H9 (cell line): ENCODE measurements around the gene MB21D2. TPM values are rescaled to one million over a fixed set of nuclear protein-coding genes. Genes with fewer than 3 reads are reported as not detected.

ENCODE experiments used
- DNase-seq: peaks from one replicate; pipeline ENCODE4 v3.0.0-alpha.2; 2017
- H2AFZ ChIP-seq: one replicate; pipeline ENCODE4 v1.6.1; 2013; ENCODE audit warnings: mild to moderate bottlenecking, low read length, control low read depth, moderate library complexity
- H2AK5ac ChIP-seq: 2 replicates; pipeline ENCODE4 v1.6.1; 2013; ENCODE audit warnings: low read length, control low read depth, mixed read lengths; ENCODE audit not compliant: insufficient read length
- H2BK120ac ChIP-seq: one replicate; pipeline ENCODE4 v1.6.1; 2013; ENCODE audit warnings: low read depth, mild to moderate bottlenecking, low read length, control low read depth, inconsistent platforms; ENCODE audit not compliant: poor library complexity, severe bottlenecking
- H2BK12ac ChIP-seq: 2 replicates; pipeline ENCODE4 v1.6.1; 2013; ENCODE audit warnings: low read length, control low read depth, mixed read lengths, low read depth; ENCODE audit not compliant: insufficient read length
- H2BK15ac ChIP-seq: 2 replicates; pipeline ENCODE4 v1.6.1; 2013; ENCODE audit warnings: low read depth, low read length, control low read depth
- H2BK20ac ChIP-seq: one replicate; pipeline ENCODE4 v1.6.1; 2013; ENCODE audit warnings: low read depth, mild to moderate bottlenecking, low read length, control low read depth, inconsistent platforms; ENCODE audit not compliant: poor library complexity, severe bottlenecking
- H2BK5ac ChIP-seq: 2 replicates; pipeline ENCODE4 v1.6.1; 2013; ENCODE audit warnings: low read length, control low read depth, mixed read lengths; ENCODE audit not compliant: insufficient read length
- H3K14ac ChIP-seq: 2 replicates; pipeline ENCODE4 v1.6.1; 2013; ENCODE audit warnings: low read length, control low read depth; ENCODE audit not compliant: insufficient read depth
- H3K18ac ChIP-seq: 2 replicates; pipeline ENCODE4 v1.6.1; 2013; ENCODE audit warnings: low read depth, mild to moderate bottlenecking, mixed read lengths, low read length, control low read depth; ENCODE audit not compliant: insufficient read length
- H3K23ac ChIP-seq: 2 replicates; pipeline ENCODE4 v1.6.1; 2013; ENCODE audit warnings: low read length, control low read depth, mixed read lengths, low read depth; ENCODE audit not compliant: insufficient read length
- H3K23me2 ChIP-seq: 2 replicates; pipeline ENCODE4 v1.6.1; 2013; ENCODE audit warnings: low read depth, mild to moderate bottlenecking, mixed read lengths, low read length, control low read depth; ENCODE audit not compliant: insufficient read length, poor library complexity, severe bottlenecking
- H3K27ac ChIP-seq: 2 replicates; pipeline ENCODE4 v1.5.1; 2013; ENCODE audit warnings: low read length, control low read depth, mixed read lengths, low read depth; ENCODE audit not compliant: insufficient read length
- H3K27me3 ChIP-seq: 2 replicates; pipeline ENCODE4 v1.6.1; 2013; ENCODE audit warnings: low read length, control low read depth, inconsistent platforms; ENCODE audit not compliant: insufficient read depth
- H3K4ac ChIP-seq: 2 replicates; pipeline ENCODE4 v1.6.1; 2013; ENCODE audit warnings: low read depth, mild to moderate bottlenecking, control low read depth, inconsistent platforms, low read length, moderate library complexity
- H3K4me1 ChIP-seq: 2 replicates; pipeline ENCODE4 v1.6.1; 2013; ENCODE audit warnings: low read length, control low read depth, inconsistent platforms; ENCODE audit not compliant: insufficient read depth
- H3K4me2 ChIP-seq: 2 replicates; pipeline ENCODE4 v1.6.1; 2013; ENCODE audit warnings: low read length, control low read depth, mixed read lengths; ENCODE audit not compliant: insufficient read length, insufficient read depth
- H3K56ac ChIP-seq: 2 replicates; pipeline ENCODE4 v1.6.1; 2013; ENCODE audit warnings: low read depth, mild to moderate bottlenecking, mixed read lengths, low read length, control low read depth; ENCODE audit not compliant: insufficient read length
- H3K79me1 ChIP-seq: 2 replicates; pipeline ENCODE4 v1.6.1; 2013; ENCODE audit warnings: low read depth, mild to moderate bottlenecking, moderate library complexity, low read length, control low read depth, inconsistent platforms; ENCODE audit not compliant: insufficient read depth, poor library complexity, severe bottlenecking
- H3K79me2 ChIP-seq: 2 replicates; pipeline ENCODE4 v1.6.1; 2013; ENCODE audit warnings: low read length, control low read depth, inconsistent platforms; ENCODE audit not compliant: insufficient read depth
- H3K9ac ChIP-seq: 2 replicates; pipeline ENCODE4 v1.6.1; 2013; ENCODE audit warnings: low read length, control low read depth, mixed read lengths; ENCODE audit not compliant: insufficient read length; ENCODE audit errors: extremely low read depth
- H3K9me3 ChIP-seq: one replicate; pipeline ENCODE4 v1.6.1; 2013; ENCODE audit warnings: low read depth, low read length, inconsistent platforms; ENCODE audit not compliant: control insufficient read depth
- H3T11ph ChIP-seq: one replicate; pipeline ENCODE4 v1.6.1; 2013; ENCODE audit warnings: mild to moderate bottlenecking, low read length, control low read depth, inconsistent platforms
- H4K20me1 ChIP-seq: one replicate; pipeline ENCODE4 v1.6.1; 2013; ENCODE audit not compliant: control insufficient read depth, insufficient read length, insufficient read depth
- H4K5ac ChIP-seq: 2 replicates; pipeline ENCODE4 v1.6.1; 2013; ENCODE audit warnings: low read depth, mild to moderate bottlenecking, mixed read lengths, low read length, control low read depth; ENCODE audit not compliant: insufficient read length
- H4K8ac ChIP-seq: replicated peaks from 2 replicates; pipeline ENCODE4 v1.6.1; 2013; ENCODE audit warnings: low read length, control low read depth, mixed read lengths, low read depth; ENCODE audit not compliant: insufficient read length
- H4K91ac ChIP-seq: 2 replicates; pipeline ENCODE4 v1.6.1; 2013; ENCODE audit warnings: low read depth, mild to moderate bottlenecking, moderate library complexity, mixed read lengths, low read length, control low read depth; ENCODE audit not compliant: insufficient read length
- H3K27ac Mint-ChIP-seq, 3 experiments: 2 replicates in 2 of 3; 3 replicates in 1 of 3; pipeline ENCODE4 v1.8.0; 2020 to 2021; ENCODE audit warnings: mixed read lengths in 3 of 3, mild to moderate bottlenecking in 1 of 3, moderate library complexity in 1 of 3
- H3K27me3 Mint-ChIP-seq: 2 replicates; pipeline ENCODE4 v1.8.0; 2021; ENCODE audit warnings: low read depth, mild to moderate bottlenecking, moderate library complexity, mixed read lengths
- H3K36me3 Mint-ChIP-seq, 3 experiments: 2 replicates in 2 of 3; 3 replicates in 1 of 3; pipeline ENCODE4 v1.8.0; 2020 to 2021; ENCODE audit warnings: low read depth in 3 of 3, mixed read lengths in 3 of 3; ENCODE audit not compliant: insufficient read depth in 1 of 3
- H3K4me1 Mint-ChIP-seq, 2 experiments: 2 replicates each; pipeline ENCODE4 v1.8.0; 2020; ENCODE audit warnings: mixed read lengths in 2 of 2
- H3K4me3 Mint-ChIP-seq, 2 experiments: 2 replicates in 1 of 2; 3 replicates in 1 of 2; pipeline ENCODE4 v1.8.0; 2020 to 2021; ENCODE audit warnings: mild to moderate bottlenecking in 2 of 2, mixed read lengths in 2 of 2, moderate library complexity in 1 of 2
- H3K9me3 Mint-ChIP-seq, 2 experiments: 2 replicates in 1 of 2; 3 replicates in 1 of 2; pipeline ENCODE4 v1.8.0; 2020; ENCODE audit warnings: mild to moderate bottlenecking in 2 of 2, mixed read lengths in 2 of 2, moderate library complexity in 1 of 2
- CTCF ChIP-seq: fragments of 200-600 bp; sonication (generic); conservative IDR thresholded peaks from 3 replicates; pipeline ENCODE4 v1.8.0; 2021; ENCODE audit warnings: antibody characterized with exemption, mild to moderate bottlenecking
- WGBS: extraction: QIAGEN DNeasy Blood & Tissue Kit; methylation state at CpG from one replicate; pipeline ENCODE4 v1.1.7; 2013; ENCODE audit warnings: missing lambda C conversion rate, low lambda C conversion rate, mixed read lengths; ENCODE audit not compliant: insufficient read length; ENCODE audit errors: extremely low coverage; 5-methylcytosine and 5-hydroxymethylcytosine counted together
- total RNA-seq: library from RNA; stranded (reverse); gene quantifications from 2 replicates; pipeline ENCODE4 v1.2.1, GENCODE V29; 2021

Gene MB21D2
- total RNA-seq, 1 experiment from 2014 or later: 19.1 TPM

DNA sequence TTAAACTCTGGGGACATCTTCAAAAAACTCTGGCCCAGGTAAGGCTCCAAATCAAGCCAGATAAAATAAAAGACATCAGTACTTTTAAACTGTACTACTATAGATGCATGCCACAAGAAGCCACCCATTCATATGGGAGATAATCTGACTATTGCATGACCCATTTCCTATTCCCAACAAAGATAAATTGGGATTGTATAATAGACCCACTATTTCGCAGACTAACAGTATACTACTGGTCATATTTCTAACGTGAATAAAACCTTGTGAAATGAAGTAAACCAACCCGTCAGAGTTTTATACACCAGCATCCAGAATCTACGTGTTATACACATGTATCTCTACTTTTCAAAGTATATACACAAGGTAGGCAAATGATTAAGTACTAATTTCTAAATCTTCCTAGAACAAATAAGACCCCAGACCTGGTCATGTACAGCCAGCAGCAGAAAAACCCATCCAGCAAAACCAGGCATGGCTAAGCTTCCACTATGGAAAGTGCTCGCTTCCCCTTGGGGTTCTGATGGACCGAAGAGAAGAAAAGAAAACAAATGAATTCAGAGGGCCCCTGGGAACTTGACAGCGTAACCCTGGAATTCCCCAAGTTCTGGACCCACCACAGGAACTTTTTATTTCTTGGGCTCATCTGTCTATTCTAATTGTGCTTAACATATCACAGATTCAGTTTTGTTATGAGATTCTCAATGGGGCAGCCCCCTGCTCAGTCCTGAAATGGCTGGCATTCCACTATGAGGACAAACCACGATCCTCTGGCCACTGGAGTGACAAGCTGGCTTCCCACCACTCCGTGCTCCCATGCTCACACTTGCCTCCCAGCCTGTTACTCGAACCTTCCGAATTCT lies 69.1 kb downstream of the MB21D2 start:
- H3K4ac ChIP-seq: no peak overlapping the region
- H4K8ac ChIP-seq: no peak overlapping the region
- WGBS: no CpG with 5 or more reads among the region's 11 CpGs
- no peaks in the 10 kb centered on the region for H3K9me3 ChIP-seq
- no peak for TF ChIP-seq CTCF
- H3K23me2 ChIP-seq: no peaks in the 10 kb centered on the region
- peaks cover 2% of the 10 kb centered on the region for H3K79me1 ChIP-seq
- H3K4me3 Mint-ChIP-seq: no peak overlapping the region
- no peak overlapping the region for H2AK5ac ChIP-seq
- no peak overlapping the region for H2BK12ac ChIP-seq
- H3K9ac ChIP-seq: no peak overlapping the region
- H2BK5ac ChIP-seq: no peak overlapping the region
- H2BK20ac ChIP-seq: no peak overlapping the region
- no peak overlapping the region for H3K14ac ChIP-seq
- DNase-seq: no peak
- H3K4me2 ChIP-seq: no peak overlapping the region
- no peak overlapping the region for H4K5ac ChIP-seq
- no peak overlapping the region for H2BK15ac ChIP-seq
- no peaks in the 10 kb centered on the region for H4K20me1 ChIP-seq
- H3K56ac ChIP-seq: no peak overlapping the region
- H2BK120ac ChIP-seq: no peak overlapping the region
- H3K9me3 Mint-ChIP-seq: no peaks in the 10 kb centered on the region; a peak in 1 of 5 replicates
- no peak overlapping the region for H3K18ac ChIP-seq
- no peaks in the 10 kb centered on the region; a peak in 1 of 7 replicates for H3K36me3 Mint-ChIP-seq
- H3T11ph ChIP-seq: no peak overlapping the region
- H3K27ac ChIP-seq: no peak overlapping the region
- no peaks in the 10 kb centered on the region for H3K27me3 ChIP-seq
- no peaks in the 10 kb centered on the region; the same call in 1 of the 2 replicates for H3K27me3 Mint-ChIP-seq
- no peak overlapping the region for H2AFZ ChIP-seq
- H3K23ac ChIP-seq: no peak overlapping the region
- peaks cover 17 to 48% of the 10 kb centered on the region in 2 experiments for H3K4me1 Mint-ChIP-seq
- no peak overlapping the region for H3K27ac Mint-ChIP-seq
- H4K91ac ChIP-seq: no peak overlapping the region
- H3K79me2 ChIP-seq: peaks cover 22% of the 10 kb centered on the region
- peaks cover 3% of the 10 kb centered on the region for H3K4me1 ChIP-seq
